Fibroblast of lung (primary cell): ENCODE results near the gene LDLRAD4. TPM values are rescaled to one million over a fixed set of nuclear protein-coding genes. Genes with fewer than 3 reads are reported as not detected.

Experiments used
- DNase-seq, 2 donors: peaks; one replicate each; pipeline versions ENCODE4 v3.0.0 to v3.0.0-alpha.2; 2010; ENCODE audit warnings: low read depth in 2 of 2
- H2AFZ ChIP-seq: 2 replicates; pipeline ENCODE4 v1.5.1; 2012; ENCODE audit warnings: low read length, control low read depth, inconsistent platforms
- H3K27ac ChIP-seq: 2 replicates; pipeline ENCODE4 v1.5.1; 2011; ENCODE audit warnings: low read length, control low read depth; ENCODE audit not compliant: insufficient read depth
- H3K27me3 ChIP-seq: 2 replicates; pipeline ENCODE4 v1.5.1; 2011; ENCODE audit warnings: mild to moderate bottlenecking, low read length; ENCODE audit not compliant: control insufficient read depth, insufficient read depth
- H3K36me3 ChIP-seq: 2 replicates; pipeline ENCODE4 v1.5.1; 2011; ENCODE audit warnings: low read length; ENCODE audit not compliant: control insufficient read depth, insufficient read depth
- H3K4me1 ChIP-seq: 2 replicates; pipeline ENCODE4 v1.5.1; 2011; ENCODE audit warnings: low read length; ENCODE audit not compliant: control insufficient read depth, insufficient read depth; ENCODE audit errors: extremely low read depth
- H3K4me2 ChIP-seq: 2 replicates; pipeline ENCODE4 v1.5.1; 2011; ENCODE audit warnings: low read length, control low read depth; ENCODE audit not compliant: insufficient read depth; ENCODE audit errors: extremely low read depth
- H3K4me3 ChIP-seq, 4 experiments: fragments of 200-600 bp in 1 of 4; sonication (generic) in 1 of 4; replicated peaks in 1 of 4; 2 replicates each; pipeline ENCODE4 v1.5.1; 2011 to 2016; ENCODE audit warnings: low read length in 4 of 4, low read depth in 3 of 4, mild to moderate bottlenecking in 3 of 4, control low read depth in 2 of 4, inconsistent platforms in 1 of 4, mixed read lengths in 1 of 4; ENCODE audit not compliant: insufficient read depth in 1 of 4; ENCODE audit errors: control extremely low read depth in 1 of 4
- H3K79me2 ChIP-seq: 2 replicates; pipeline ENCODE4 v1.5.1; 2012; ENCODE audit warnings: mild to moderate bottlenecking, low read length, inconsistent platforms; ENCODE audit not compliant: control insufficient read depth, insufficient read depth
- H3K9ac ChIP-seq: 2 replicates; pipeline ENCODE4 v1.5.1; 2011; ENCODE audit warnings: mild to moderate bottlenecking, low read length, control low read depth; ENCODE audit not compliant: insufficient read depth
- H3K9me3 ChIP-seq: 2 replicates; pipeline ENCODE4 v1.5.1; 2012; ENCODE audit warnings: low read depth, low read length; ENCODE audit not compliant: control insufficient read depth, insufficient read depth
- H4K20me1 ChIP-seq: 2 replicates; pipeline ENCODE4 v1.5.1; 2011; ENCODE audit warnings: low read length; ENCODE audit not compliant: control insufficient read depth, insufficient read depth; ENCODE audit errors: extremely low read depth
- CTCF ChIP-seq, 2 donors: IDR thresholded peaks in 1 of 2; conservative IDR thresholded peaks in 1 of 2; 1 replicate in 1 of 2; 2 replicates in 1 of 2; pipeline ENCODE4 v1.5.1; 2011 to 2012; ENCODE audit warnings: low read length in 2 of 2, control low read depth in 1 of 2, inconsistent platforms in 1 of 2, low read depth in 1 of 2, mild to moderate bottlenecking in 1 of 2
- EZH2 ChIP-seq: IDR thresholded peaks from 2 replicates; pipeline ENCODE4 v1.5.1; 2012; ENCODE audit warnings: low read length, control low read depth, mild to moderate bottlenecking; ENCODE audit errors: missing control alignments
- polyA plus RNA-seq, 2 donors: library from polyadenylated mRNA; depleted of rRNA in 1 of 2; stranded (reverse) in 1 of 2; unstranded in 1 of 2; fragments of >200 nt; gene quantifications; 2 replicates each; pipeline ENCODE4 v1.2.1, GENCODE V29; 2011 to 2012; ENCODE audit warnings: missing spikeins in 1 of 2
- total RNA-seq: library from RNA; depleted of rRNA; stranded (reverse); fragments of >200 nt; gene quantifications from 2 replicates; pipeline ENCODE4 v1.2.1, GENCODE V29; 2014

Gene LDLRAD4
- total and polyA plus RNA-seq, 2 donors (not counting 1 experiment from before 2014, with no cell fraction given), result not detected

- no peak overlapping the region for H3K4me2 ChIP-seq
- H3K9me3 ChIP-seq, result no peaks in the 10 kb centered on the region
- H3K4me3 ChIP-seq, result no peak overlapping the region
- H3K4me1 ChIP-seq, result no peaks in the 10 kb centered on the region
- H4K20me1 ChIP-seq, result no peaks in the 10 kb centered on the region
- H3K79me2 ChIP-seq, result no peaks in the 10 kb centered on the region
- no peak overlapping the region for H3K9ac ChIP-seq
- TF ChIP-seq EZH2, result no peak
- TF ChIP-seq CTCF (conservative IDR thresholded peaks at IDR 0.05 in 1 of 2, IDR thresholded peaks at IDR 0.05 in 1 of 2; ENCODE audit: low read depth in 1 of 2, low read length in 2 of 2), result no peak
- DNase-seq, result no peak
- H2AFZ ChIP-seq, result no peak overlapping the region
- no peaks in the 10 kb centered on the region for H3K36me3 ChIP-seq
- H3K27me3 ChIP-seq, result no peaks in the 10 kb centered on the region
- H3K27ac ChIP-seq, result no peak overlapping the region
Measured at GRCh38 chr18:13562494-13563029, 344.0 kb downstream of the LDLRAD4 start.

GRCh38 chr18:13563390-13563805, 344.8 kb downstream of the LDLRAD4 start:
- no peaks in the 10 kb centered on the region for H3K36me3 ChIP-seq
- no peak overlapping the region for H3K9ac ChIP-seq
- no peaks in the 10 kb centered on the region for H3K9me3 ChIP-seq
- no peaks in the 10 kb centered on the region for H4K20me1 ChIP-seq
- no peaks in the 10 kb centered on the region for H3K4me1 ChIP-seq
- H3K27me3 ChIP-seq, result no peaks in the 10 kb centered on the region
- no peak for DNase-seq
- no peak overlapping the region for H2AFZ ChIP-seq
- no peak overlapping the region for H3K4me3 ChIP-seq
- H3K4me2 ChIP-seq, result no peak overlapping the region
- no peaks in the 10 kb centered on the region for H3K79me2 ChIP-seq
- TF ChIP-seq EZH2, result no peak
- no peak for TF ChIP-seq CTCF (conservative IDR thresholded peaks at IDR 0.05 in 1 of 2, IDR thresholded peaks at IDR 0.05 in 1 of 2; ENCODE audit: low read depth in 1 of 2, low read length in 2 of 2)
- no peak overlapping the region for H3K27ac ChIP-seq

GRCh38 chr18:13564579-13564978, 346.0 kb downstream of the LDLRAD4 start:
- Histone ChIP-seq H3K27me3 (no peaks in the 10 kb centered on the region), H3K4me2 (no peak overlapping the region), H3K4me1 (no peaks in the 10 kb centered on the region), H2AFZ (no peak overlapping the region), H3K79me2 (no peaks in the 10 kb centered on the region), H3K27ac (no peak overlapping the region), H3K36me3 (no peaks in the 10 kb centered on the region), H3K9me3 (no peaks in the 10 kb centered on the region), H3K9ac (no peak overlapping the region), H4K20me1 (no peaks in the 10 kb centered on the region), H3K4me3 (no peak overlapping the region)
- DNase-seq, result no peak
- TF ChIP-seq EZH2 (no peak), CTCF (conservative IDR thresholded peaks at IDR 0.05 in 1 of 2, IDR thresholded peaks at IDR 0.05 in 1 of 2; ENCODE audit: low read depth in 1 of 2, low read length in 2 of 2) (no peak)
